HCEC 1CT (cell line): ENCODE data around the gene ITPKA.

ENCODE experiments used
- DNase-seq: peaks from one replicate; pipeline ENCODE4 v3.0.0-alpha.2; 2017

Gene ITPKA

GRCh38 chr15:41511899-41512369 lies 18.3 kb downstream of the ITPKA start:
- DNase-seq, result no peak

- no peak for DNase-seq
Observed at GRCh38 chr15:41512512-41512939, 18.9 kb downstream of the ITPKA start.

GRCh38 chr15:41512940-41513505 lies 19.3 kb downstream of the ITPKA start:
- DNase-seq, result no peak

- no peak for DNase-seq
Observed at GRCh38 chr15:41513506-41514227, 20.0 kb downstream of the ITPKA start, which contains the start of gene LTK. Gene LTK (minus strand): TSS chr15:41513827. CDS start chr15:41513709, 118 bp downstream.

- no peak for DNase-seq
Observed at GRCh38 chr15:41517895-41518449, 24.3 kb downstream of the ITPKA start.

GRCh38 chr15:41520636-41521035 lies 27.0 kb downstream of the ITPKA start:
- no peak for DNase-seq

- no peak for DNase-seq
Observed at GRCh38 chr15:41521614-41522013, 27.9 kb downstream of the ITPKA start.

- DNase-seq, result no peak
Observed at GRCh38 chr15:41523097-41523496, 29.4 kb downstream of the ITPKA start.

GRCh38 chr15:41530363-41530956 lies 36.8 kb downstream of the ITPKA start:
- DNase-seq, result no peak

GRCh38 chr15:41535544-41535943 lies 41.9 kb downstream of the ITPKA start:
- no peak for DNase-seq

GRCh38 chr15:41536866-41537265 lies 43.2 kb downstream of the ITPKA start:
- DNase-seq, result no peak

GRCh38 chr15:41543521-41543870 lies 49.8 kb downstream of the ITPKA start:
- no peak for DNase-seq

GRCh38 chr15:41544650-41545015 lies 51.0 kb downstream of the ITPKA start:
- DNase-seq, result no peak

- DNase-seq, result no peak
Observed at GRCh38 chr15:41545218-41545617, 51.5 kb downstream of the ITPKA start.

GRCh38 chr15:41546851-41547786 lies 53.4 kb downstream of the ITPKA start:
- DNase-seq, result peak; percentile 70

GRCh38 chr15:41550066-41550775 lies 56.5 kb downstream of the ITPKA start:
- no peak for DNase-seq
